PFSK-1 (cell line): ENCODE measurements around the gene GUCY2C.

Experiments
- POLR2AphosphoS5 ChIP-seq: IDR thresholded peaks from 2 replicates; pipeline ENCODE4 v1.6.1; 2012; ENCODE audit warnings: low read depth, mild to moderate bottlenecking, control low read depth, low read length, moderate library complexity
- SIN3A ChIP-seq: IDR thresholded peaks from 2 replicates; pipeline ENCODE4 v1.6.1; 2012; ENCODE audit warnings: mild to moderate bottlenecking, low read length, moderate library complexity, borderline replicate concordance; ENCODE audit not compliant: insufficient read depth
- TAF1 ChIP-seq: IDR thresholded peaks from 2 replicates; pipeline ENCODE4 v1.6.1; 2012; ENCODE audit warnings: low read length, control low read depth, borderline replicate concordance; ENCODE audit not compliant: insufficient read depth
- TF ChIP-seq, protein P1 (sequence below), 2 experiments: IDR thresholded peaks; 2 replicates each; pipeline versions ENCODE4 v1.6.1 to v1.8.0; 2011 to 2012; ENCODE audit warnings: low read depth in 2 of 2, low read length in 2 of 2, control low read depth in 1 of 2, inconsistent platforms in 1 of 2, mild to moderate bottlenecking in 1 of 2, moderate library complexity in 1 of 2; ENCODE audit not compliant: insufficient read depth in 1 of 2

DNA sequence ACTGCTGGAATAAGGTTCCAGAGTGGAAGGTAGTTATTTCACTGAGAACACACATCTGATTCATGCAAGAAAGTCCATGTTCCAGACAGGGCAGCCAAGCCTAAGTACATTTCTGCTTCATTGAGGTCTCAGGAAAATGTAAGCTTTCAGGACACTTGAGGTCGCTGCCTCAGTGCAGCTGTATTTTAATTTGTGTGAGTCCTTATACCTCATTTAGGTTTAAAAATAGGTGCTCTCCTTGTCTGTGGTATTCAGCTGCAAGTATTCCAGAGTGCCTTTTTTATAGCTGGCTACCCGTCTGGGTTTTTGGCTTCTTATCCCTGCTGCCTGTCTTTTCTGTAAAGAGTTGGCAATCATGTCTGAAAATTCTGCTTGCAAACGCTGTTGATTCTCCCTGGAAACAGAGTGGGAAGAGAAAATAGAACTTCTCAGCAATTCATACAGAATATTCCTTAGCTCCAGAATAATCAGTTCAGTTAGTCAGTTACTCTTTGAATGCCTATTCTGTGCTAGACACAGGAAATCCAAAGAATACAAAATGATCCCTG, 83.4 kb downstream of the GUCY2C start:
- TF ChIP-seq TAF1 (no peak), POLR2AphosphoS5 (no peak), SIN3A (no peak)
- TF ChIP-seq, protein P1, sequence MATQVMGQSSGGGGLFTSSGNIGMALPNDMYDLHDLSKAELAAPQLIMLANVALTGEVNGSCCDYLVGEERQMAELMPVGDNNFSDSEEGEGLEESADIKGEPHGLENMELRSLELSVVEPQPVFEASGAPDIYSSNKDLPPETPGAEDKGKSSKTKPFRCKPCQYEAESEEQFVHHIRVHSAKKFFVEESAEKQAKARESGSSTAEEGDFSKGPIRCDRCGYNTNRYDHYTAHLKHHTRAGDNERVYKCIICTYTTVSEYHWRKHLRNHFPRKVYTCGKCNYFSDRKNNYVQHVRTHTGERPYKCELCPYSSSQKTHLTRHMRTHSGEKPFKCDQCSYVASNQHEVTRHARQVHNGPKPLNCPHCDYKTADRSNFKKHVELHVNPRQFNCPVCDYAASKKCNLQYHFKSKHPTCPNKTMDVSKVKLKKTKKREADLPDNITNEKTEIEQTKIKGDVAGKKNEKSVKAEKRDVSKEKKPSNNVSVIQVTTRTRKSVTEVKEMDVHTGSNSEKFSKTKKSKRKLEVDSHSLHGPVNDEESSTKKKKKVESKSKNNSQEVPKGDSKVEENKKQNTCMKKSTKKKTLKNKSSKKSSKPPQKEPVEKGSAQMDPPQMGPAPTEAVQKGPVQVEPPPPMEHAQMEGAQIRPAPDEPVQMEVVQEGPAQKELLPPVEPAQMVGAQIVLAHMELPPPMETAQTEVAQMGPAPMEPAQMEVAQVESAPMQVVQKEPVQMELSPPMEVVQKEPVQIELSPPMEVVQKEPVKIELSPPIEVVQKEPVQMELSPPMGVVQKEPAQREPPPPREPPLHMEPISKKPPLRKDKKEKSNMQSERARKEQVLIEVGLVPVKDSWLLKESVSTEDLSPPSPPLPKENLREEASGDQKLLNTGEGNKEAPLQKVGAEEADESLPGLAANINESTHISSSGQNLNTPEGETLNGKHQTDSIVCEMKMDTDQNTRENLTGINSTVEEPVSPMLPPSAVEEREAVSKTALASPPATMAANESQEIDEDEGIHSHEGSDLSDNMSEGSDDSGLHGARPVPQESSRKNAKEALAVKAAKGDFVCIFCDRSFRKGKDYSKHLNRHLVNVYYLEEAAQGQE (IDR thresholded peaks at IDR 0.05; ENCODE audit: insufficient read depth in 1 of 2, low read depth in 2 of 2, low read length in 2 of 2) = no peak
